ENCODE results near the gene ARHGEF28. TPM values are rescaled to one million over a fixed set of nuclear protein-coding genes. Genes with fewer than 3 reads are reported as not detected.
A peak's percentile ranks its signal among the peaks of the same experiment; 100 is the strongest.

Gene ARHGEF28
- total and polyA plus RNA-seq, 9 of the 15 experiments (the other 6 are each of a cell fraction or from before 2014, with no cell fraction given) = 0.27 TPM; not detected in 8

- TF ChIP-seq OTX1 (CRISPR knock-in tag; IDR thresholded peaks at IDR 0.05) = no peak
- TF ChIP-seq MTA2 (IDR thresholded peaks at IDR 0.05; ENCODE audit: low read depth) = no peak
- TF ChIP-seq ZNF277 (CRISPR knock-in tag; IDR thresholded peaks at IDR 0.05; ENCODE audit: borderline replicate concordance) = no peak
- TF ChIP-seq EP400 (IDR thresholded peaks at IDR 0.05) = peak; percentile 21; the same call in 1 of the 2 replicates
- peak; percentile 17; the same call in 1 of the 2 replicates for TF ChIP-seq FOXM1 (IDR thresholded peaks at IDR 0.05; ENCODE audit: low read depth)
- TF ChIP-seq FOXM1 (CRISPR knock-in tag; IDR thresholded peaks at IDR 0.05; ENCODE audit: low read depth) = no peak
- TF ChIP-seq ZEB2 (IDR thresholded peaks at IDR 0.05) = no peak
- no peak for TF ChIP-seq NRF1 (conservative IDR thresholded peaks at IDR 0.05 in 1 of 2, IDR thresholded peaks at IDR 0.05 in 1 of 2)
- TF ChIP-seq SMARCA4 (IDR thresholded peaks at IDR 0.05) = peak; percentile 74
- peak; percentile 27; the same call in 1 of the 2 replicates for TF ChIP-seq DPF2 (IDR thresholded peaks at IDR 0.05)
- TF ChIP-seq ZNF79 (CRISPR knock-in tag; IDR thresholded peaks at IDR 0.05; ENCODE audit: low read depth) = no peak
- no peak for TF ChIP-seq SETDB1 (IDR thresholded peaks at IDR 0.05; ENCODE audit: low read length)
- no peak for TF ChIP-seq CCAR2 (IDR thresholded peaks at IDR 0.05; ENCODE audit: low read depth, low read length)
- TF ChIP-seq XRCC3 (IDR thresholded peaks at IDR 0.05) = no peak
- TF ChIP-seq CEBPG (CRISPR knock-in tag; IDR thresholded peaks at IDR 0.05) = no peak
- TF ChIP-seq CEBPG (tag; conservative IDR thresholded peaks at IDR 0.05 in 1 of 2, IDR thresholded peaks at IDR 0.05 in 1 of 2) = peak in 1 of 2 experiments; percentile 38; a peak in 1 of 4 replicates
- TF ChIP-seq MAX (CRISPR knock-in tag; IDR thresholded peaks at IDR 0.05) = no peak
- TF ChIP-seq SMAD4 (CRISPR knock-in tag; conservative IDR thresholded peaks at IDR 0.05) = no peak
- TF ChIP-seq SLC30A9 (CRISPR knock-in tag; IDR thresholded peaks at IDR 0.05) = no peak
- no peak for TF ChIP-seq ESRRB (CRISPR knock-in tag; IDR thresholded peaks at IDR 0.05; ENCODE audit: borderline replicate concordance)
- TF ChIP-seq ZFP1 (CRISPR knock-in tag; IDR thresholded peaks at IDR 0.05) = no peak
- TF ChIP-seq HNRNPUL1 (IDR thresholded peaks at IDR 0.05; ENCODE audit: low read length) = no peak
- 0 out of 2 replicates have a peak, but pooled peaks have one; percentile 26 for TF ChIP-seq FOXJ2 (tag; IDR thresholded peaks at IDR 0.05)
- TF ChIP-seq ZNF133 (CRISPR knock-in tag; IDR thresholded peaks at IDR 0.05) = no peak
- TF ChIP-seq BACH1 (tag; IDR thresholded peaks at IDR 0.05) = peak; percentile 86
- TF ChIP-seq MCM2 (IDR thresholded peaks at IDR 0.05; ENCODE audit: low read depth) = no peak
- TF ChIP-seq FOXK2 (conservative IDR thresholded peaks at IDR 0.05 in 1 of 2, IDR thresholded peaks at IDR 0.05 in 1 of 2; ENCODE audit: low read depth in 2 of 2) = no peak; a peak in 1 of 4 replicates
- peak; percentile 90 for TF ChIP-seq MAFK (IDR thresholded peaks at IDR 0.05; ENCODE audit: low read length)
- TF ChIP-seq ARID1B (IDR thresholded peaks at IDR 0.05) = 0 out of 2 replicates have a peak, but pooled peaks have one; percentile 40
- no peak for TF ChIP-seq SRF (CRISPR knock-in tag; IDR thresholded peaks at IDR 0.05)
- TF ChIP-seq SMARCC2 (IDR thresholded peaks at IDR 0.05; ENCODE audit: low read depth) = 0 out of 2 replicates have a peak, but pooled peaks have one; percentile 41
These were observed 47.2 kb downstream of the ARHGEF28 start (continued) for GRCh38 chr5:73673161-73673591.
